HG03175 (cell line): ENCODE results near the gene NRP2.

Experiments
- ATAC-seq: cut with Tn5 transposase; IDR thresholded peaks from one replicate; pipeline ENCODE4 v1.9.1; 2021; ENCODE audit warnings: mild to moderate bottlenecking, moderate library complexity; ENCODE audit not compliant: unreplicated experiment

Gene NRP2

GRCh38 chr2:205682239-205682970 lies at the start of gene NRP2:
Gene NRP2 (plus strand): TSS chr2:205682501. CDS start chr2:205683291, 790 bp downstream.
- ATAC-seq: peak; percentile 57

- ATAC-seq: no peak
These were observed 48.3 kb upstream of the NRP2 start for GRCh38 chr2:205633994-205634393.

GRCh38 chr2:205636549-205637319 lies 45.6 kb upstream of the NRP2 start:
- no peak for ATAC-seq

GRCh38 chr2:205637320-205637602 lies 45.0 kb upstream of the NRP2 start:
- no peak for ATAC-seq

GRCh38 chr2:205637779-205638503 lies 44.4 kb upstream of the NRP2 start:
- ATAC-seq: no peak

- ATAC-seq: no peak
These were observed 41.6 kb upstream of the NRP2 start for GRCh38 chr2:205640716-205641115.

GRCh38 chr2:205642599-205643356 lies 39.5 kb upstream of the NRP2 start:
- ATAC-seq: no peak

- no peak for ATAC-seq
These were observed 38.9 kb upstream of the NRP2 start for GRCh38 chr2:205643391-205643885.

- no peak for ATAC-seq
These were observed 38.3 kb upstream of the NRP2 start for GRCh38 chr2:205644018-205644417.

GRCh38 chr2:205646680-205647079 lies 35.6 kb upstream of the NRP2 start:
- peak; percentile 99 for ATAC-seq

GRCh38 chr2:205650450-205650849 lies 31.9 kb upstream of the NRP2 start:
- ATAC-seq: no peak

- no peak for ATAC-seq
These were observed 31.4 kb upstream of the NRP2 start for GRCh38 chr2:205650931-205651330.

GRCh38 chr2:205651719-205652118 lies 30.6 kb upstream of the NRP2 start:
- no peak for ATAC-seq

GRCh38 chr2:205654878-205655605 lies 27.3 kb upstream of the NRP2 start:
- ATAC-seq: no peak

- ATAC-seq: no peak
These were observed 26.4 kb upstream of the NRP2 start for GRCh38 chr2:205655779-205656456.

GRCh38 chr2:205656461-205656860 lies 25.8 kb upstream of the NRP2 start:
- no peak for ATAC-seq

- ATAC-seq: no peak
These were observed 25.4 kb upstream of the NRP2 start for GRCh38 chr2:205656941-205657340.

GRCh38 chr2:205657579-205657978 lies 24.7 kb upstream of the NRP2 start:
- no peak for ATAC-seq

- ATAC-seq: no peak
These were observed 24.2 kb upstream of the NRP2 start for GRCh38 chr2:205658068-205658467.

GRCh38 chr2:205658572-205658971 lies 23.7 kb upstream of the NRP2 start:
- no peak for ATAC-seq
